Loucy (cell line): Measurements from ENCODE around the gene NKTR.

Experiments
- CTCF ChIP-seq: fragments of 200-600 bp; sonication (generic); conservative IDR thresholded peaks from 2 replicates; pipeline ENCODE4 v1.5.1; 2014; ENCODE audit warnings: mild to moderate bottlenecking, antibody characterized with exemption, low read length
- EZH2phosphoT487 ChIP-seq: fragments of 200-600 bp; IDR thresholded peaks from 2 replicates; pipeline ENCODE4 v1.6.1; 2018; ENCODE audit warnings: antibody characterized with exemption, mild to moderate bottlenecking, moderate library complexity, borderline replicate concordance

- no peak for TF ChIP-seq CTCF
- TF ChIP-seq EZH2phosphoT487, result no peak
These were observed 38.2 kb upstream of the NKTR start for GRCh38 chr3:42562047-42562907.
